Neural cell (in vitro differentiated cells): Measurements from ENCODE around the gene TADA2B. TPM values are rescaled to one million over a fixed set of nuclear protein-coding genes. Genes with fewer than 3 reads are reported as not detected.

ENCODE experiments used
- polyA plus RNA-seq: library from polyadenylated mRNA; depleted of rRNA; stranded (reverse); fragments of >200 nt; gene quantifications from 2 replicates; pipeline ENCODE4 v1.2.3, GENCODE V29; 2014

TADA2B gene
- polyA plus RNA-seq, 1 donor from 2014 or later = 13.9 TPM

Other genes with a start within 250 kb of the TADA2B start
- 125 and 133 TPM in 2 replicates for gene TBC1D14, start 133.5 kb upstream of the TADA2B start, polyA plus RNA-seq
- gene GRPEL1, start 24.7 kb downstream of the TADA2B start, polyA plus RNA-seq = 24.9 and 28.5 TPM in 2 replicates
- 1.0 and 2.6 TPM in 2 replicates for gene SORCS2, start 149.2 kb downstream of the TADA2B start, polyA plus RNA-seq